Measurements from ENCODE around the gene SLU7. TPM values are rescaled to one million over a fixed set of nuclear protein-coding genes. Genes with fewer than 3 reads are reported as not detected.

SLU7 gene
- total and polyA plus RNA-seq, 2 donors (not counting 3 experiments of a cell fraction or from before 2014, with no cell fraction given), result 10.2 to 48.2 TPM

GRCh38 chr5:160399402-160400353 is 19.2 kb downstream of the SLU7 start, which contains the start of gene FAM200C:
Gene FAM200C, minus strand, starts transcription at chr5:160400054. Its CDS starts 4,564 bp downstream, at chr5:160395490.
- H3K4me2 ChIP-seq (ENCODE audit: insufficient read depth, low read length), result peak within 1 kb of the TSS; percentile 77
- peak; percentile 95 for DNase-seq (ENCODE audit: low read depth, low spot score)
- FAIRE-seq, result peak; percentile 90
- peaks cover 15% of the 10 kb centered on the region for H3K79me2 ChIP-seq (ENCODE audit: control insufficient read depth, insufficient read depth, low read length)
- ChIA-PET POLR2A (interaction anchor here (0.6 to 0.7 kb wide), 2 partner anchors 20 to 295 kb away, joined by 6 to 10 read pairs; partner anchors contain the start of gene SLU7), CTCF (interaction anchor here (0.7 to 2.9 kb wide), 5 partner anchors 9 to 379 kb away, joined by 3 to 18 read pairs (median 7); partner anchors contain the start of gene SLU7)
- peaks cover 6 to 7% of the 10 kb centered on the region in 2 experiments for H3K36me3 ChIP-seq (ENCODE audit: control insufficient read depth in 2 of 2, extremely low read depth in 1 of 2, insufficient read depth in 2 of 2, low read length in 2 of 2)
- dilution Hi-C loops (cut with MboI; ENCODE audit: extremely low pct_ligation_motif_present, low sequenced_read_pairs) (no loop called here), intact Hi-C loops (cut with micrococcal nuclease) (loop anchor here (1.0 to 10.0 kb wide), 3 partner anchors 20 to 1195 kb away; partner anchors contain the start of genes RNF145 and SLU7)
- BruUV-seq (replicated peaks), result TSS peak; percentile 63
- H2AFZ ChIP-seq (ENCODE audit: low read depth, low read length), result peak within 1 kb of the TSS; percentile 52
- TF ChIP-seq GATA2 (IDR thresholded peaks at IDR 0.05; ENCODE audit: insufficient read depth, insufficient read length, low read depth, low read length) (peak; percentile 32), EZH2 (IDR thresholded peaks at IDR 0.05; ENCODE audit: borderline replicate concordance, low read depth, low read length, severe bottlenecking) (no peak), POLR2AphosphoS5 (IDR thresholded peaks at IDR 0.05; ENCODE audit: insufficient read depth, low read depth, low read length) (peak; percentile 95), FOS (IDR thresholded peaks at IDR 0.05; ENCODE audit: borderline replicate concordance, insufficient read depth, low read length) (no peak), MAX (IDR thresholded peaks at IDR 0.05; ENCODE audit: insufficient read depth, insufficient read length) (no peak), CTCF (IDR thresholded peaks at IDR 0.05; ENCODE audit: extremely low read depth in 1 of 2, insufficient read depth in 1 of 2, low read depth in 1 of 2, low read length in 2 of 2) (no peak), JUN (IDR thresholded peaks at IDR 0.05; ENCODE audit: borderline replicate concordance, insufficient read depth, insufficient read length, low read depth) (no peak), POLR2A (IDR thresholded peaks at IDR 0.05; ENCODE audit: low read depth, low read length) (peak; percentile 96), MYC (IDR thresholded peaks at IDR 0.05; ENCODE audit: low read depth, low read length) (no peak)
- no peaks in the 10 kb centered on the region for H3K9me1 ChIP-seq (replicated peaks; ENCODE audit: control insufficient read depth, extremely low read depth, insufficient read depth, low read length)
- H3K27ac ChIP-seq (ENCODE audit: insufficient read depth, low read depth, low read length), result peak within 1 kb of the TSS; percentile 77
- H3K4me3 ChIP-seq (replicated peaks in 1 of 3; ENCODE audit: insufficient read depth in 1 of 3, low read depth in 1 of 3, low read length in 3 of 3), result peak within 1 kb of the TSS; percentile 57 to 84 (median 72)
- no peaks in the 10 kb centered on the region for H3K9me3 ChIP-seq (replicated peaks; ENCODE audit: control insufficient read depth, insufficient read depth, low read length)
- H3K4me1 ChIP-seq (ENCODE audit: control insufficient read depth, extremely low read depth, insufficient read depth, low read length), result peaks cover 9% of the 10 kb centered on the region
- no peaks in the 10 kb centered on the region for H3K27me3 ChIP-seq (ENCODE audit: control insufficient read depth in 2 of 2, insufficient read depth in 2 of 2, low read length in 2 of 2)
- H4K20me1 ChIP-seq (replicated peaks; ENCODE audit: control insufficient read depth, extremely low read depth, insufficient read depth, low read length), result no peaks in the 10 kb centered on the region
- peak within 1 kb of the TSS; percentile 93 for H3K9ac ChIP-seq (replicated peaks; ENCODE audit: extremely low read depth, insufficient read depth, low read length)
